GM19043 (cell line): ENCODE measurements around the gene TULP4.

Experiments
- ATAC-seq: cut with Tn5 transposase; IDR thresholded peaks from one replicate; pipeline ENCODE4 v1.9.1; 2021; ENCODE audit warnings: low read depth; ENCODE audit not compliant: unreplicated experiment

Gene TULP4

GRCh38 chr6:158489441-158489840 lies 177.2 kb downstream of the TULP4 start:
- no peak for ATAC-seq

- no peak for ATAC-seq
Measured at GRCh38 chr6:158492881-158493280, 180.6 kb downstream of the TULP4 start.

- no peak for ATAC-seq
Measured at GRCh38 chr6:158496700-158497099, 184.4 kb downstream of the TULP4 start.

- ATAC-seq = no peak
Measured at GRCh38 chr6:158497620-158498019, 185.4 kb downstream of the TULP4 start.

- no peak for ATAC-seq
Measured at GRCh38 chr6:158498362-158498761, 186.1 kb downstream of the TULP4 start.

GRCh38 chr6:158499601-158500000 lies 187.3 kb downstream of the TULP4 start:
- ATAC-seq = no peak

- no peak for ATAC-seq
Measured at GRCh38 chr6:158500016-158500735, 187.9 kb downstream of the TULP4 start.

GRCh38 chr6:158501360-158502262 lies 189.3 kb downstream of the TULP4 start:
- no peak for ATAC-seq

- no peak for ATAC-seq
Measured at GRCh38 chr6:158502263-158502950, 190.1 kb downstream of the TULP4 start.

GRCh38 chr6:158503222-158503621 lies 191.0 kb downstream of the TULP4 start:
- ATAC-seq = no peak

- ATAC-seq = no peak
Measured at GRCh38 chr6:158503846-158504245, 191.6 kb downstream of the TULP4 start.

- ATAC-seq = no peak
Measured at GRCh38 chr6:158505194-158505593, 192.9 kb downstream of the TULP4 start.

- no peak for ATAC-seq
Measured at GRCh38 chr6:158506601-158507000, 194.3 kb downstream of the TULP4 start.

- no peak for ATAC-seq
Measured at GRCh38 chr6:158507174-158507573, 194.9 kb downstream of the TULP4 start.

- ATAC-seq = no peak
Measured at GRCh38 chr6:158508450-158508849, 196.2 kb downstream of the TULP4 start.

- ATAC-seq = no peak
Measured at GRCh38 chr6:158509465-158509864, 197.2 kb downstream of the TULP4 start.

- no peak for ATAC-seq
Measured at GRCh38 chr6:158512809-158513208, 200.5 kb downstream of the TULP4 start.

GRCh38 chr6:158514176-158514575 lies 201.9 kb downstream of the TULP4 start:
- ATAC-seq = no peak

GRCh38 chr6:158514991-158515390 lies 202.7 kb downstream of the TULP4 start:
- no peak for ATAC-seq

- ATAC-seq = no peak
Measured at GRCh38 chr6:158516098-158516497, 203.8 kb downstream of the TULP4 start.

- ATAC-seq = no peak
Measured at GRCh38 chr6:158517038-158517437, 204.8 kb downstream of the TULP4 start.
